GM19193 (cell line): ENCODE data around the gene VMO1.

Experiments used
- POLR2A ChIP-seq: IDR thresholded peaks from 4 replicates; pipeline ENCODE4 v1.6.1; 2011; ENCODE audit not compliant: insufficient read depth, insufficient read length; ENCODE audit errors: extremely low read depth

The VMO1 gene

DNA sequence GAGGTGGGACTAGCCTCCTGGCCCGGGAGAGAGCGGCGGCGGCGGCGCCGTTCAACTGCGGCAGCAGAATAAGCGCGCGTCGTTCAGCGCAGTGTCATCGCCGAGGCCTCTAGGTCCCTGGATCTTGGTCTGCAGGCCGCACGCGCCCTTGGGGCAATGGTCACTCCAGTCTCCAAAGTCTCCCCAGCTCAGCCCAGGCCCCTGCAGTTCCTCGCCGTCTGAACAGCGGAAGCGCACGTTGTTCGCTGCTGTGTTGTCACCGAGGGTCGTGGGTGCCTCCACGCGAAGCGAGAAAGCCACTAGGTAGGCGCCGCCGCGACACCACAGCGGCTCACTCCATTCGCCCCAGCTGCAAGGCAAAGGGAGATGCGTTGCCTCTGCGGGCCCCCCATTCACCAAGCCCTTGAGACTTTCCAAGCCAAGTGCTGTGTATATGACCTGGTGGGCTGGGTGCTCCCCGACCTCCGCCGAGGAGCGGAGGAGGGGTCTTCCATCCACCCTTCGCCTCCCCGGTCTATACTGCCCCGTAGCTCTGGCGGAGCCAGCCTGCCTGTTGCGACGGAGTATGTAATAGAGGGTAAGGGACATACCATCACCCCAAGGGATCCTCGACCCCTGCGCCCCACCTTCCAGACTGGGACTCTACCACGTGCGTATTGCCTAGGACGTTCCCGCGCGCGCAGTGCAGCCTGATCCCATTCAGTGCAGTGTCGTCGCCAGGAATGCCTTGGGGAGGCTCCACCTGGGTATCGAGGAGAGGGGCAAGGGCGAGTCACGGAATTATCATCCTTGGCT, 656 bp downstream of the VMO1 start:
- no peak for TF ChIP-seq POLR2A

DNA sequence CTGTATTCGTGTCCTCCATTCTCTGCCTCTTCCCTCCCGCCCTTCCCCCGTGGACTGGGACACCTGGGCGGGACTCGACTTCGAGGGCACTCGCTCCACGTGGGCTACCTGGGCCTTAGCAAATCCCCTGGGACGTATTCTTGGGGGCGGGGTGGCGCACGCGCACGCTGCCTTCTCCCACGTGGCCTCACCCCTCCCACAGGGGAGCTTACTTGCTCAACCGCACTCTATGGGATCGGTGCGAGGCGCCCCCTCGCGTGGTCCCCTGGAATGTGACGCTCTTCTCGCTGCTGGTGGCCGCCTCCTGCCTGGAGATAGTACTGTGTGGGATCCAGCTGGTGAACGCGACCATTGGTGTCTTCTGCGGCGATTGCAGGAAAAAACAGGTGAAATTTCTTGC, 3.5 kb downstream of the VMO1 start:
- no peak for TF ChIP-seq POLR2A

DNA sequence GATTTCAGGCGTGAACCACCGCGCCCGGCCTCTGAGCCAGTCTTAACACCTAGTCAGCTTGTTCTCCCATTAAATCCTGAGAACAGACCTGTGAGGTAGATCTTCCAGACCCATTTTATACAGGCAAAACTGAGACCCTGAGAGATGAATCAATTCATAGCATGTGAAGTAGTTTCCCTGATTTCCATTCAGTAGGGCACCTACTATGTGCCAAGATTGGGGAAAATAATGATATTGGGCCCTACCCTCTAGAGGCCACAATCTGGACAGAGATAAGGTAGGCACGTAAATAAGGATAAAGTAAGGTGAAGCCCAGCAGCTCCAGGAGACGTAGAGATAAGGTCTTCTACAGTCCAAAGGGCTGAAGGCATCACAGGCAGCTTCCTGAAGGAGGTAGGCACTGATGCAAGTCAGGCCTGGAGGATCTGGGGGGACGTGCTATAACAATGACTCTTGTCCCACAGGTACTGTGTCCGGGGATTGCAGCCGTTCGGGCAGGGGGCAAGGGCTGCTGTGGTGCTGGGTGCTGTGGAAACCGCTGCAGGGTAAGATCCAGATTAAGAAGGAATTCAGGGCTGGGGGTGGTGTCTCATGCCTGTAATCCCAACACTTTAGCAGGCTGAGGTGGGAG, 5.7 kb downstream of the VMO1 start:
- no peak for TF ChIP-seq POLR2A

DNA sequence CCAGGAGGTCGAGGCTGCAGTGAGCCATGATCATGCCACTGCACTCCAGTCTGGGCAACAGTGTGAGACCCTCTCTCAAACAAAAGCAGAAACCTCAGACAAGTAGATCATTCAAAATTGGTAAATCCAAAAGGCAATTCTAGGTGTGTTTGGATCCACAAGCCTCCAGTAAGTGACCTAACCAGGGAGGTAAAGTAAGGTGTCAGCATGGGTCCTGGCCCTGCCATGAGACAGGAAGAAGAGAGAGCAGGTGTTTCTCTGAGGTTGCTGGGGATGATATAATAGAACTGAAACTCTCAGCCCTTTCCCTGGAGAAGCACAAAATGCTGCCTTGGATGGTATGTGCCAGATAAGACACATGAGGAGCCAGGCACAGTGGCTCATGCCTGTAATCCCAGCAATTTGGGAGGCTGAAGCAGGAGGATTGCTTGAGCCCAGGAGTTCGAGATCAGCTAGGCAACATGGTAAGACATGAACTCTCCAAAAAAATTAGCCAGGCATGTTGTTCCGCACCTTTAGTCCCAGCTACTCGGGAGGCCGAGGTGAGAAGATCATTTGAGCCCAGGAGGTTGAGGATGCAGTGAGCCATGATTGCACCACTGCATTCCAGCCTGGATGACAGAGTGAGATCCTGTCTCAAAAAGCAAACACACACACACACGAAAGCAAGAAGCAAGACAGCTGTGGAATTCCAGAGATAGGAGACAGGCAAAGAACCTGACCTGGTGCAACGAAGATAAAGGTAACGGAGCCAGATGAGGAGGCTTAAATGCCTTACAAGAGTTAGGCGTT, 8.0 kb downstream of the VMO1 start:
- TF ChIP-seq POLR2A: no peak

DNA sequence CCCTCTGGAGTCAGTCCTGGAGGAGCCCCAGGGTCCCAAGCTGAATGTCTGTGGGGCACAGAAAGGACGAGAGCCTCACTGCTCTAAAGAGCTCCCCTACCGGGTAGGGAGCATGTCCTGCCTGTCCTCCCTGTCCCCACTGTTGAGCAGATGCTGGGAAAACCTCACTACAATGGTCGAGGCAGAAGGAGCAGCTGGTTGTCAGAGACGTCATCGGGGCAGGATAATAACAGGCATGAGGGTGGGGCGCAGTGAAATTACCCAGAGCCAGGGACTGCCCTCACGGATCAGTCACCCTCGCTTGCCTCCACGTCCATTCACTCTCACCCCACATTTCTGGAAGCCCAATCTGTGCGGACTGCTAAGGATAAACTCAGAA, 13.9 kb downstream of the VMO1 start:
- no peak for TF ChIP-seq POLR2A

DNA sequence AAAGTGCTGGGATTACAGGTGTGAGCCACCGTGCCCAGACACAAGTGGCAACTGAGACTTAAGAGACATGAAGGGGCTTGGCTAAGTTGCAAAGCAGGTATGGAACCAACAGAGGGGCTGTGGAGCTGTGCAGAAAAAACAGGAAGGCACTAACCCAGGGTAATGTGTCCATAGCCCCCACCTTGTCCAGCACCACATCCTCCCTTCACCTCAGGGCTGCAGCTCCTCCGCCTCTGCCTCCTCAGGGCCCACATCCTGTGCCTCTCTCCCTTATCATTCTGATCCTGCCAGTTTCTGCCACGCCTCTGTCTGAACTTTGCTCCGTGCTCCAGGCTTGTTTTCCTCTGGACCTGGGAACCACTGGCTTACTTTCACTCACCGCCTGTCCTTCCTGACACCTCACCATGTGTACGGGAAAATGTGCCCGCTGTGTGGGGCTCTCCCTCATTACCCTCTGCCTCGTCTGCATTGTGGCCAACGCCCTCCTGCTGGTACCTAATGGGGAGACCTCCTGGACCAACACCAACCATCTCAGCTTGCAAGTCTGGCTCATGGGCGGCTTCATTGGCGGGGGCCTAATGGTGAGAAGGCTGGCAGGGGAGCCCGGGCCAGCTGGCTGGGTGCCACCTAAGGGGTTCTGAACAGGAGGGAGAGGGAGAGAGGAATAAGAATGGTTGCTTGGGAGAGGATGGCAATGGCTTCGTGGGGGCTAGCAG, 14.5 kb downstream of the VMO1 start, which contains the start of gene TM4SF5:
TM4SF5 (plus strand) TSS at position 368 of the 716 bp plus-strand sequence; CDS start at position 405, 37 bp downstream.
- TF ChIP-seq POLR2A: no peak

DNA sequence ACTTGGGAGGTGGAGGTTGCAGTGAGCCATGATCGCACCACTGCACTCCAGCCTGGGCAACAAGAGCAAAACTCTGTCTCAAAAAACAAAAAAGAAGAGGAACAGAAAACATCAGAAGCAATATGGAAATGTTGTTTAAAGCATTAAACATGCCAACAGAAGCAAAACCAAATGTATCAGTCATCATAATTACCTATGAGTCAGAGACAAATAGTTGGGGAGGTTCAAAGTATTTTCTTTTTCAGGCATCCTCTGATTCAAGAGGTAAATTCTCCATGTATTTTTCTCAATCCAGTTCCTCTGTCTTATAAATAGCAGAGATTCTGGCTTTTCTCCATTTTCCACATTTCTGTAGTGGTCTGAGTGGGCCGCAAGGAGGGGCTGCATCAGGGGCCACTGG, 16.5 kb downstream of the VMO1 start:
- no peak for TF ChIP-seq POLR2A

DNA sequence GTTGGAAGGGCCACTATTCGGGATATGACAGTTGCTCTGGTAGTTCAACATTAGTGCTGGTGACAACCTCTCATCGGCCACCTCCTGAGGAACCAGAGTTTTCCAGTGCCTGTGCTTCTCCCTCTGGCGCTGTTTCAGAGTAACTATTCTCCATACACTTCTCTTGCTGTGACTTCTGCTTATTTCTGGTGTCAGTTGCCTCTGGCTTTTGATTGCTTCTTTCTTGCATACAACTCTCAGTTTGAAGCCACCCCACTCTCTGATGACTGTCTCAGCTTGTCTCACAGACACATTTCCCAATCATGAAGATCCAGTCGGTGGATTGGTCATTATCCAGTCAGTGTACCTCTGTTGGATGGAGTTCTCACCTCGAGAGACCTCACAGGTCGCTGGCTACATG, 17.9 kb downstream of the VMO1 start:
- no peak for TF ChIP-seq POLR2A

DNA sequence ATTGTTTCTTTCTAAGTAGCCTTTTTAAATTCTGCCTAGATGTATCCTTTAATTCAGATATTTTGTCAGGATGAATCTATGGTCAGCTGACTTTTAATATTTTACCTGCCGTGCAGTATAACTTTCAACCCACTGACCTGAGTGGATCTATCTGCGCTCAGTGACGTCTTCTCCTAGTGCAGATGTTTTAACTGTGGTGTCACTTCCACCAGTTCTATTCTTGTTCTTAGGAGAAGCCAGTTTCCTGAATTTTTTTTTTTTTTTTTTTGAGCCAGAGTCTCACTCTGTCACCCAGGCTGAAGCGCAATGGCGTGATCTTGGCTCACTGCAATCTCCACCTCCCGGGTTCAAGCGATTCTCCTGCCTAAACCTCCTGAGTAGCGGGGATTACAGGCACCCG, 19.4 kb downstream of the VMO1 start:
- no peak for TF ChIP-seq POLR2A

DNA sequence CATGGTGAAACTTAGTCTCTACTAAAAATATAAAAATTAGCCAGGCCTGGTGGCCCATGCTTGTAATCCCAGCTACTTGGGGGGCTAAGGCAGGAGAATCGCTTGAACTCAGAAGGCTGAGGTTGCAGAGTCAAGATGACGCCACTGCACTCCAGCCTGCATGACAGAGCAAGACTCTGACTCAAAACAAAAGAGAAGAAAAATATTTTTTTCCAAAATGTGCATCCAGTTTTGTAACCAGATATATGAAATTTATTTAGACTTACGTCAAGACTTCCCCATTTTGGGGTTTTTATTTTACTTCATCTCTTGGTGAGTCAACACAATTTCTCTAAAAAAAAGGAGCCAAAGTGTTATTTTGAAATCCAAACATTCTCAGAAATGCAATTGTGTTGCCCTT, 20.0 kb downstream of the VMO1 start:
- no peak for TF ChIP-seq POLR2A

DNA sequence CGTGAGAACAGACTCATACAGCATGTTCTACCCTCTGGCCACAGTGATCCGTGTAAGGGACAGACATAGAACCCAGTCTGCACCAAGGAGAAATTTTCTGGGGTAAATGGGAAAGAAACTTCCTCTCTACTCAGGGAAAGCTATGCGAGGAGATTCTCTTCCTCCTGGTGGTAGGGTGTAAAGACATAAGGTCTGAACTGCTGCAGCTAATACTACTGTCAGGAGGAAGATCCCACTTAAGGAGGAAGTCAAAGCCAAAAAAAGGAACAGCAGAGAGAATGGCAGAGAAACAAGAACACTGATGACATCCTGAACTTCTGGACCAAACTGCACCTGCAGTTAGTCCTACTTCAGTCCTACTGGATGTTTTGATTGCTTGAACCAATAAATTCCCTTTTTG, 21.6 kb downstream of the VMO1 start:
- TF ChIP-seq POLR2A: no peak

DNA sequence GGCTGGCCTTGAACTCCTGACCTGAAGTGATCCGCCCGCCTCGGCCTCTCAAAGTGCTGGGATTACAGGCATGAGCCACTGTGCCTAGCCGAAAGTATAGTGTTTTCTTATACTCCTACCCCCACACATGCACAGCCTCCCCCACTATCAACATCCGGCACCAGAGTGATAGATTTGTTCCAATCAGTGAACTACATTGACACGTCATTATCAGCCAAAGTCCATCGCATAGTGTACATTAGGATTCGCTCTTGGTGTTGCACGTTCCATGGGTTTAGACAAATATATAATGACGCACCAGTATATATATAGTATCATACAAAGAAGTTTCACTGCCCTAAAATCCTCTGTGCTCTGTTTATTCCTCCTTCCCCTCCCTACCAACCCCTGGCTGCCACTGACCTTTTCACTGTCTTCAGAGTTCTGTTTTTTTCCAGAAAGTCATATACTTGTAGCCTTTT, 26.4 kb downstream of the VMO1 start:
- no peak for TF ChIP-seq POLR2A

DNA sequence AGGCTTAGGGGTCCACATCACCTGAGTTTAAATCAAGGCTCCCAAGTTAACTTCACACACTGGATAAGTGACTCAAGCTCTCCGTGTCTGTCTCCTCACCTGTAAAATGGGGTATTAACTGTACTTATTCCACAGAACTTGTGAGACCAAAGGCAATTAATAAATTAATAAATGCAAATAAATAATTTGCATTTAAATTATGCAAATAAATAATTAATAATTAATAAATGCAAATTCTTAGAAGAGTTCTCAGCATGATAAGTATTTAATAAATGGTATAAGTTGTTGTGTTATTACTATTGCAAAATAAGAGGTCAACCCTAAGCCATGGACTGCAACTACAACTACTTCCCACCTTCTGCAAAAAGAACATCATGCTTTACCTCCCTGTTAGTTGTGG, 32.8 kb downstream of the VMO1 start:
- no peak for TF ChIP-seq POLR2A

DNA sequence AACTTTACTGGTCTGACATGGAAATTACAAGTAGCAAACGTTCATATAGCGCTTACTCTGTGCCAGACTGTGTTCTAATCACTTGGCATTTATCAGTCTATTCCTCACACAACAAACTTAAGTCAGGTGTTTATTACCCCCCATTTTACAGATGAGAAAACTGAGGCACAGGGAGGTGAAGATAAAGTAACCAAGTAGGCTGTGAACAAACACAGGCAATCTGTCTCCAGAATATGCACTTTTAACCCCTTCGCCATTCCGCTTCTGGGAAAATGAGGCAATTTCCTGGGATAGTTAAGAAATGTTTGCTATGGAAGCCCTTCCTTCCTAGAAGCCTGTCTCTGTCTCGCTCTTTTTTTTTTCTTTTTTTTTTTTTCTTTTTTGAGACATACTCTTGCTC, 34.2 kb downstream of the VMO1 start:
- TF ChIP-seq POLR2A: no peak

DNA sequence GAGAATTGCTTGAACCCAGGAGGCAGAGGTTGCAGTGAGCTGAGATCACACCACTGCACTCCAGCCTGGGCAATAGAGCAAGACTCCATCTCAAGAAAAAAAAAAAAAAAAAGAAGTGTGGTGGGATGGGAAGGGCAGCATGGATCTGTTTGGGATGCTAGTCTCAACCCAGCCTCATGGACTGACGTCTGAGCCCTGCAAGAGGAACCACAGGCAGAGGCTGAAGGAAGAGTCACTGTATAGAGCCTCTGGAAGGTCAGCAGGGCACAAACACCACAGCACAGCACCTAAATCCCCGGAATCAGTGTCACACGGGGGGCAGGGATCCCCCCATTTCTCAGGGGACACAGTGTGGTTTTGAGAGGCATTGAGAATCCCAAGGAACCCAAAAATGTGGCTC, 35.6 kb downstream of the VMO1 start:
- TF ChIP-seq POLR2A: no peak

DNA sequence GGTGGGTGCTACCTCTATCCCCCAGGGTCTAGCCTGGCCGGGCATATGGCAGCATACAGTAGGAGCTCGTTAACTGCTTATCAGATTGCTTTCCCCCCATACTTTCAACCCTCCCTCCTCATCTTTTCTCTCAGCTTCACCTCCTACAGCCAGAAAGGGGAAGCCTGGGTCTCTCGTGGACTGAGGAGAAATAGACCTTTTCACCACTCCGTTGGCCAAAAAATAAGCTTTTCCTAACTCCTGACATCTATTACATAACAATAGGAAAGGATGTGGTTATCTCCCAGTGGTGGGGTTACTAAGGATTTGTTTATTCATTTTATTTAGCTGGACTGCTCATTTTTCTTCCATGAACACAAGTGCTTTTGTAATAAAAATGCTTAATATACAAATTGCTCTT, 37.5 kb downstream of the VMO1 start:
- TF ChIP-seq POLR2A: no peak

DNA sequence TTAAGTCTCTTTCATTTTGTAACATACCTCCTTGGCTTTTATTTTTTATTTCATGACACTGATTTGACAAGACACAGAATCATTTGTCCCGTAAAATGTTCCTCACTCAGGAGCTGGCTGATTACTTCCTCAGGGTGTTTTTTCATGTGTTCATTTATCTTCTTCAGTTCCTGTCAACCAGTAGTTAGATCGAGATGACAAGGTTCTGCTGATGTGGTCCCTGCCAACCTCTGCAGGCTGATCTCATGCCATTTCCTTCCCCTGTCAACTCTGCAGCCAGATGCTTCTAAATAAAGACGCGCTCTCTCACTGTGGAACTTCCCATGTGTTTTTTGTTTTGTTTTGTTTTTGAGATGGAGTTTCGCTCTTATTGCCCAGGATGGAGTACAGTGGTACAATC, 38.3 kb downstream of the VMO1 start:
- TF ChIP-seq POLR2A: no peak
